DOHH2 (cell line): ENCODE measurements around the gene HINT3.

Experiments
- CTCF ChIP-seq: fragments of 200-600 bp; sonication (generic); IDR thresholded peaks from one replicate; pipeline ENCODE4 v1.5.1; 2014; ENCODE audit warnings: antibody characterized with exemption, mild to moderate bottlenecking, low read depth, low read length; ENCODE audit not compliant: poor library complexity, severe bottlenecking
- EZH2phosphoT487 ChIP-seq: fragments of 200-600 bp; sonication (generic); IDR thresholded peaks from 2 replicates; pipeline ENCODE4 v1.6.1; 2017; ENCODE audit warnings: borderline replicate concordance, mild to moderate bottlenecking, antibody characterized with exemption, low read length, moderate library complexity, mixed read lengths

- no peak for TF ChIP-seq EZH2phosphoT487
- peak; percentile 99 for TF ChIP-seq CTCF
Observed at GRCh38 chr6:125995972-125996580, 39.5 kb downstream of the HINT3 start.
